PC-9 (cell line): ENCODE data around the gene ERBB4. TPM values are rescaled to one million over a fixed set of nuclear protein-coding genes. Genes with fewer than 3 reads are reported as not detected.

Experiments used
- BruUV-seq: library from RNA; stranded (reverse); fragments of 400-500 nt; replicated peaks from 2 replicates; lab custom pipeline; 2021; lab: Mats Ljungman, UMichigan
- CTCF ChIA-PET: fragments of 300-600 bp; sonication (Branson Sonifier 250); formaldehyde crosslinking; loops from one replicate; lab custom pipeline; 2022; ENCODE audit warnings: antibody characterized with exemption; lab: Charles Lee
- POLR2A ChIA-PET: fragments of 300-600 bp; sonication (Branson Sonifier 250); formaldehyde crosslinking; loops from one replicate; lab custom pipeline; 2022; ENCODE audit warnings: antibody characterized with exemption; ENCODE audit not compliant: unreplicated experiment; lab: Charles Lee
- DNase-seq, 2 experiments: peaks; one replicate each; pipeline versions ENCODE4 v3.0.0 to v3.0.0-alpha.2; 2015 to 2022; ENCODE audit warnings: mixed read lengths in 1 of 2
- H2AFZ ChIP-seq: fragments of 200-600 bp; sonication (generic); 2 replicates; pipeline ENCODE4 v1.8.1; 2017; ENCODE audit warnings: antibody characterized with exemption
- H3F3A ChIP-seq: fragments of 200-600 bp; sonication (generic); 2 replicates; pipeline ENCODE4 v1.8.1; 2017; ENCODE audit warnings: antibody characterized with exemption, mild to moderate bottlenecking, low read depth; ENCODE audit not compliant: insufficient read depth
- H3K27ac ChIP-seq: fragments of 200-600 bp; sonication (generic); 2 replicates; pipeline ENCODE4 v1.6.1; 2016; ENCODE audit warnings: mixed run types
- H3K27me3 ChIP-seq: fragments of 200-600 bp; sonication (generic); 2 replicates; pipeline ENCODE4 v1.6.1; 2016; ENCODE audit warnings: low read depth, mixed run types; ENCODE audit not compliant: insufficient read depth
- H3K36me3 ChIP-seq: fragments of 200-600 bp; sonication (generic); 2 replicates; pipeline ENCODE4 v1.6.1; 2016; ENCODE audit warnings: low read depth, mixed run types
- H3K4me1 ChIP-seq: fragments of 200-600 bp; sonication (generic); replicated peaks from 2 replicates; pipeline ENCODE4 v1.6.1; 2016; ENCODE audit warnings: mixed run types; ENCODE audit not compliant: insufficient read depth
- H3K4me2 ChIP-seq: fragments of 200-600 bp; sonication (generic); 2 replicates; pipeline ENCODE4 v1.6.1; 2017; ENCODE audit warnings: mixed run types
- H3K4me3 ChIP-seq: fragments of 200-600 bp; sonication (generic); 2 replicates; pipeline ENCODE4 v1.6.1; 2016; ENCODE audit warnings: mixed run types
- H3K79me2 ChIP-seq: fragments of 200-600 bp; sonication (generic); 2 replicates; pipeline ENCODE4 v1.6.1; 2017; ENCODE audit warnings: low read depth, mixed run types
- H3K9me2 ChIP-seq: fragments of 200-600 bp; sonication (generic); 2 replicates; pipeline ENCODE4 v1.8.1; 2017; ENCODE audit warnings: mild to moderate bottlenecking; ENCODE audit not compliant: insufficient read depth
- H3K9me3 ChIP-seq: fragments of 200-600 bp; sonication (generic); 2 replicates; pipeline ENCODE4 v1.8.1; 2016; ENCODE audit warnings: low read depth; ENCODE audit not compliant: insufficient read depth
- H4K20me1 ChIP-seq: fragments of 200-600 bp; sonication (generic); 2 replicates; pipeline ENCODE4 v1.8.1; 2017; ENCODE audit not compliant: insufficient read depth
- EZH2 ChIP-seq: fragments of 200-600 bp; sonication (generic); IDR thresholded peaks from 2 replicates; pipeline ENCODE4 v1.8.0; 2017; ENCODE audit warnings: antibody characterized with exemption, low read depth
- intact Hi-C: fragments of 100-400 bp; cut with micrococcal nuclease; formaldehyde crosslinking; loops from one replicate; pipeline ENCODE4 v1.10.0; 2022; ENCODE audit not compliant: unreplicated experiment
- total RNA-seq: library from RNA; stranded (reverse); gene quantifications from 2 replicates; pipeline ENCODE4 v1.2.3, GENCODE V29; 2021
- TF ChIP-seq, protein P1 (sequence below): fragments of 200-600 bp; sonication (generic); conservative IDR thresholded peaks from 2 replicates; pipeline ENCODE4 v1.6.1; 2017; ENCODE audit warnings: mixed run types, antibody characterized with exemption, mild to moderate bottlenecking, moderate library complexity

Gene ERBB4
- total RNA-seq, 1 experiment from 2014 or later = not detected

GRCh38 chr2:211985393-211985792, 553.2 kb downstream of the ERBB4 start:
- H3K4me2 ChIP-seq = no peak overlapping the region
- CTCF ChIA-PET = no interaction called here
- no peaks in the 10 kb centered on the region for H3K4me1 ChIP-seq
- no peak for TF ChIP-seq EZH2
- TF ChIP-seq, protein P1, sequence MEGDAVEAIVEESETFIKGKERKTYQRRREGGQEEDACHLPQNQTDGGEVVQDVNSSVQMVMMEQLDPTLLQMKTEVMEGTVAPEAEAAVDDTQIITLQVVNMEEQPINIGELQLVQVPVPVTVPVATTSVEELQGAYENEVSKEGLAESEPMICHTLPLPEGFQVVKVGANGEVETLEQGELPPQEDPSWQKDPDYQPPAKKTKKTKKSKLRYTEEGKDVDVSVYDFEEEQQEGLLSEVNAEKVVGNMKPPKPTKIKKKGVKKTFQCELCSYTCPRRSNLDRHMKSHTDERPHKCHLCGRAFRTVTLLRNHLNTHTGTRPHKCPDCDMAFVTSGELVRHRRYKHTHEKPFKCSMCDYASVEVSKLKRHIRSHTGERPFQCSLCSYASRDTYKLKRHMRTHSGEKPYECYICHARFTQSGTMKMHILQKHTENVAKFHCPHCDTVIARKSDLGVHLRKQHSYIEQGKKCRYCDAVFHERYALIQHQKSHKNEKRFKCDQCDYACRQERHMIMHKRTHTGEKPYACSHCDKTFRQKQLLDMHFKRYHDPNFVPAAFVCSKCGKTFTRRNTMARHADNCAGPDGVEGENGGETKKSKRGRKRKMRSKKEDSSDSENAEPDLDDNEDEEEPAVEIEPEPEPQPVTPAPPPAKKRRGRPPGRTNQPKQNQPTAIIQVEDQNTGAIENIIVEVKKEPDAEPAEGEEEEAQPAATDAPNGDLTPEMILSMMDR = no peak
- no peaks in the 10 kb centered on the region for H3K9me3 ChIP-seq
- no peaks in the 10 kb centered on the region for H3K36me3 ChIP-seq
- H3K27me3 ChIP-seq = no peaks in the 10 kb centered on the region
- no peaks in the 10 kb centered on the region for H3K79me2 ChIP-seq
- H4K20me1 ChIP-seq = no peaks in the 10 kb centered on the region
- H3K4me3 ChIP-seq = no peak overlapping the region
- H2AFZ ChIP-seq = no peak overlapping the region
- no peaks in the 10 kb centered on the region for H3F3A ChIP-seq
- no peak for DNase-seq
- H3K27ac ChIP-seq = no peak overlapping the region
- intact Hi-C loops = no loop called here
- POLR2A ChIA-PET = no interaction called here
- H3K9me2 ChIP-seq = no peaks in the 10 kb centered on the region
- no TSS peak for BruUV-seq

- H4K20me1 ChIP-seq = no peaks in the 10 kb centered on the region
- H3K79me2 ChIP-seq = no peaks in the 10 kb centered on the region
- DNase-seq = no peak
- no peak overlapping the region for H3K4me3 ChIP-seq
- TF ChIP-seq, protein P1 = no peak
- no peak for TF ChIP-seq EZH2
- H3K36me3 ChIP-seq = no peaks in the 10 kb centered on the region
- no peaks in the 10 kb centered on the region for H3K27me3 ChIP-seq
- H3F3A ChIP-seq = no peaks in the 10 kb centered on the region
- H3K9me2 ChIP-seq = no peaks in the 10 kb centered on the region
- H3K27ac ChIP-seq = no peak overlapping the region
- no peak overlapping the region for H2AFZ ChIP-seq
- H3K4me2 ChIP-seq = no peak overlapping the region
- intact Hi-C loops = no loop called here
- no TSS peak for BruUV-seq
- ChIA-PET POLR2A (no interaction called here), CTCF (no interaction called here)
- no peaks in the 10 kb centered on the region for H3K9me3 ChIP-seq
- no peaks in the 10 kb centered on the region for H3K4me1 ChIP-seq
These were observed 556.4 kb downstream of the ERBB4 start for GRCh38 chr2:211982162-211982561.

DNA sequence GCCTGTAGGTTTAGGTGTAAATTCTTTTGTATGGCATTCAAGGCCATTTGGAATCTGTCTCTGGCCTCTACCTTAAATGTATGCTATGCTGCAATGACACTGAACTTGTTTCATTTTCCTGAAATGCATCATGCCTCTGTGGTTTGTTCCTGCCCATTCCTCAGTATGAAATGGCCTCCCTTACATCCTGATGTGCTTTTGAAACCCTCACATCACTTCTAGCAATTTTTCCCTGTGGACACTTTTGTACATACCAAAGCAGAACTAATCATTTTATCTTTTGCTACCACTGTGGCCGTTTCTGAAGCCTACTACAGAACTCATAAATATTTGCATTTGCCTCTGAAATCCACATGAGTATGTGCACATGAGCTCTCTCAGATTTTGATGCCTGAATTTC, 557.2 kb downstream of the ERBB4 start:
- POLR2A ChIA-PET = no interaction called here
- no peak overlapping the region for H2AFZ ChIP-seq
- no peaks in the 10 kb centered on the region for H3F3A ChIP-seq
- DNase-seq = no peak
- H3K4me2 ChIP-seq = no peak overlapping the region
- H3K4me3 ChIP-seq = no peak overlapping the region
- BruUV-seq = no TSS peak
- no peaks in the 10 kb centered on the region for H4K20me1 ChIP-seq
- H3K79me2 ChIP-seq = no peaks in the 10 kb centered on the region
- CTCF ChIA-PET = no interaction called here
- H3K27me3 ChIP-seq = no peaks in the 10 kb centered on the region
- H3K9me2 ChIP-seq = no peaks in the 10 kb centered on the region
- no peak for TF ChIP-seq EZH2
- TF ChIP-seq, protein P1 = no peak
- H3K4me1 ChIP-seq = no peaks in the 10 kb centered on the region
- H3K27ac ChIP-seq = no peak overlapping the region
- intact Hi-C loops = no loop called here
- H3K9me3 ChIP-seq = no peaks in the 10 kb centered on the region
- no peaks in the 10 kb centered on the region for H3K36me3 ChIP-seq
